WERI-Rb-1 (cell line): ENCODE results near the gene PTGER2.

ENCODE experiments used
- DNase-seq: peaks from one replicate; pipeline ENCODE4 v3.0.0-alpha.2; 2020
- H3K27ac ChIP-seq: fragments of 250-450 bp; sonication (Bioruptor Pico); 2 replicates; pipeline ENCODE4 v1.5.1; 2020; ENCODE audit warnings: mild to moderate bottlenecking, moderate library complexity
- H3K27me3 ChIP-seq: fragments of 250-450 bp; sonication (Bioruptor Pico); 2 replicates; pipeline ENCODE4 v1.5.1; 2021; ENCODE audit warnings: mild to moderate bottlenecking, low read depth, moderate library complexity; ENCODE audit not compliant: insufficient read depth, severe bottlenecking
- H3K36me3 ChIP-seq: fragments of 250-450 bp; sonication (Bioruptor Pico); 2 replicates; pipeline ENCODE4 v1.5.1; 2020; ENCODE audit warnings: mild to moderate bottlenecking, moderate library complexity
- H3K4me3 ChIP-seq: 2 replicates; pipeline ENCODE4 v1.5.1; 2011; ENCODE audit warnings: low read depth, mild to moderate bottlenecking, control low read depth, low read length
- H3K9me3 ChIP-seq: fragments of 250-450 bp; sonication (Bioruptor Pico); 2 replicates; pipeline ENCODE4 v1.5.1; 2021; ENCODE audit warnings: mild to moderate bottlenecking, moderate library complexity; ENCODE audit not compliant: severe bottlenecking
- CTCF ChIP-seq: IDR thresholded peaks from 2 replicates; pipeline ENCODE4 v1.5.1; 2011; ENCODE audit warnings: low read depth, mild to moderate bottlenecking, control low read depth, inconsistent platforms, low read length

The PTGER2 gene

GRCh38 chr14:52333823-52334657, 19.9 kb downstream of the PTGER2 start:
- no peak for TF ChIP-seq CTCF
- no peak for DNase-seq
- H3K27ac ChIP-seq, result no peak overlapping the region
- H3K27me3 ChIP-seq, result no peaks in the 10 kb centered on the region
- no peaks in the 10 kb centered on the region for H3K36me3 ChIP-seq
- no peaks in the 10 kb centered on the region for H3K9me3 ChIP-seq
- no peak overlapping the region for H3K4me3 ChIP-seq

- Histone ChIP-seq H3K4me3 (no peak overlapping the region), H3K27ac (no peak overlapping the region), H3K36me3 (no peaks in the 10 kb centered on the region), H3K9me3 (no peaks in the 10 kb centered on the region), H3K27me3 (no peaks in the 10 kb centered on the region)
- no peak for TF ChIP-seq CTCF
- DNase-seq, result no peak
Measured at GRCh38 chr14:52336241-52336640, 22.1 kb downstream of the PTGER2 start.

- H3K27ac ChIP-seq, result no peak overlapping the region
- H3K4me3 ChIP-seq, result no peak overlapping the region
- DNase-seq, result peak; percentile 51
- no peaks in the 10 kb centered on the region for H3K36me3 ChIP-seq
- TF ChIP-seq CTCF, result no peak
- H3K27me3 ChIP-seq, result no peaks in the 10 kb centered on the region
- H3K9me3 ChIP-seq, result no peaks in the 10 kb centered on the region
Measured at GRCh38 chr14:52338051-52338681, 24.1 kb downstream of the PTGER2 start.

- DNase-seq, result no peak
- no peak for TF ChIP-seq CTCF
- H3K4me3 ChIP-seq, result no peak overlapping the region
- H3K36me3 ChIP-seq, result no peaks in the 10 kb centered on the region
- no peaks in the 10 kb centered on the region for H3K27me3 ChIP-seq
- H3K9me3 ChIP-seq, result no peaks in the 10 kb centered on the region
- no peak overlapping the region for H3K27ac ChIP-seq
Measured at GRCh38 chr14:52339262-52339661, 25.1 kb downstream of the PTGER2 start.

- Histone ChIP-seq H3K27me3 (no peaks in the 10 kb centered on the region), H3K27ac (no peak overlapping the region), H3K36me3 (no peaks in the 10 kb centered on the region), H3K4me3 (no peak overlapping the region), H3K9me3 (no peaks in the 10 kb centered on the region)
- TF ChIP-seq CTCF, result no peak
- no peak for DNase-seq
Measured at GRCh38 chr14:52342849-52343596, 28.9 kb downstream of the PTGER2 start.
